Measurements from ENCODE around the gene NPM3. TPM values are rescaled to one million over a fixed set of nuclear protein-coding genes. Genes with fewer than 3 reads are reported as not detected.

NPM3 gene
- total and polyA plus RNA-seq, 7 donors: 17.8 to 64.9 (median 26.4) TPM

GRCh38 chr10:101732096-101732495 is 51.1 kb downstream of the NPM3 start:
- WGBS, 2 donors: 78 to 87% methylated on average over 1 of the region's 1 CpG
- H3K4me3 ChIP-seq: no peak overlapping the region
- intact Hi-C loops (cut with DNase I): no loop called here
- peaks cover 0 to 7% (median 0%) of the 10 kb centered on the region in 3 donors for H3K27me3 ChIP-seq
- DNase-seq: no peak
- no peak overlapping the region for H3K27ac ChIP-seq
- no peaks in the 10 kb centered on the region for H3K4me1 ChIP-seq
- no peaks in the 10 kb centered on the region for H3K9me3 ChIP-seq
- no peaks in the 10 kb centered on the region for H3K36me3 ChIP-seq
- TF ChIP-seq POLR2AphosphoS5 (IDR thresholded peaks at IDR 0.05) (no peak), POLR2A (IDR thresholded peaks at IDR 0.05) (no peak), CTCF (IDR thresholded peaks at IDR 0.05) (no peak), EP300 (IDR thresholded peaks at IDR 0.05) (no peak)

Other genes with a start within 250 kb of the NPM3 start
- 10 to 100 TPM; 25.3 to 39.6 (median 33.2) TPM for gene POLL, start 195.2 kb downstream of the NPM3 start, total RNA-seq
- gene POLL, start 195.2 kb downstream of the NPM3 start, polyA plus RNA-seq: 10 to 100 TPM in 2 of 3 donors, 1 to 10 TPM in 1; 9.0 to 29.4 (median 19.2) TPM
- gene DPCD, start 195.1 kb downstream of the NPM3 start, total RNA-seq: 10 to 100 TPM; 18.5 to 80.2 (median 40.0) TPM
- 10 to 100 TPM; 13.2 to 25.7 (median 24.9) TPM for gene DPCD, start 195.1 kb downstream of the NPM3 start, polyA plus RNA-seq
- gene FBXW4, start 88.3 kb downstream of the NPM3 start, total RNA-seq: 100 to 1,000 TPM in 3 of 4 donors, 10 to 100 TPM in 1; 89.7 to 122 (median 111) TPM
- gene FBXW4, start 88.3 kb downstream of the NPM3 start, polyA plus RNA-seq: 10 to 100 TPM; 28.4 to 42.0 (median 33.5) TPM
- not detected for gene FGF8, start 7.3 kb downstream of the NPM3 start, total RNA-seq
- gene FGF8, start 7.3 kb downstream of the NPM3 start, polyA plus RNA-seq: under 1 TPM in 1 of 3 donors, not detected in 2; 0.10 TPM
- gene OGA, start 35.0 kb upstream of the NPM3 start, total RNA-seq: 100 to 1,000 TPM; 124 to 143 (median 140) TPM
- 10 to 100 TPM; 15.7 to 60.5 (median 23.4) TPM for gene OGA, start 35.0 kb upstream of the NPM3 start, polyA plus RNA-seq
- 1 to 10 TPM; 1.8 to 7.1 (median 2.6) TPM for gene KCNIP2, start 60.4 kb upstream of the NPM3 start, total RNA-seq
- 1 to 10 TPM in 1 of 3 donors, not detected in 2; 3.3 TPM for gene KCNIP2, start 60.4 kb upstream of the NPM3 start, polyA plus RNA-seq

Data from sigmoid colon (tissue), 7 donors.